Adrenal gland (tissue), 19 donors: ENCODE measurements around the gene NPTXR. TPM values are rescaled to one million over a fixed set of nuclear protein-coding genes. Genes with fewer than 3 reads are reported as not detected.

Experiments
- DNase-seq, 7 donors: peaks; one replicate each; pipeline ENCODE4 v3.0.0-alpha.2; 2019 to 2020
- H3K27ac ChIP-seq, 5 donors: fragments of 200-600 bp; sonication (generic) in 4 of 5; 1 replicate in 3 of 5; 2 replicates in 2 of 5; pipeline versions ENCODE4 v1.5.1 to v1.8.0; 2016 to 2020; ENCODE audit warnings: mild to moderate bottlenecking in 1 of 5
- H3K27me3 ChIP-seq: fragments of 200-600 bp; 2 replicates; pipeline ENCODE4 v1.8.0; 2021
- H3K36me3 ChIP-seq, 2 donors: fragments of 200-600 bp; replicated peaks in 1 of 2; 1 replicate in 1 of 2; 2 replicates in 1 of 2; pipeline versions ENCODE4 v1.5.1 to v1.8.0; 2018 to 2022
- H3K4me1 ChIP-seq, 2 donors: fragments of 200-600 bp; replicated peaks in 1 of 2; 1 replicate in 1 of 2; 2 replicates in 1 of 2; pipeline versions ENCODE4 v1.5.1 to v1.8.0; 2018 to 2021
- H3K4me3 ChIP-seq, 4 donors: fragments of 200-600 bp; sonication (generic) in 3 of 4; one replicate each; pipeline ENCODE4 v1.5.1; 2016 to 2018
- H3K9me3 ChIP-seq, 3 donors: fragments of 200-600 bp; sonication (generic) in 1 of 3; replicated peaks in 1 of 3; 1 replicate in 2 of 3; 2 replicates in 1 of 3; pipeline versions ENCODE4 v1.5.1 to v1.8.0; 2016 to 2021
- POLR2A ChIP-seq, 2 donors: fragments of 450-650 bp; IDR thresholded peaks; one replicate each; pipeline ENCODE4 v1.6.1; 2017; ENCODE audit warnings: antibody characterized with exemption in 2 of 2, mild to moderate bottlenecking in 2 of 2, moderate library complexity in 1 of 2
- WGBS, 4 donors: extraction: QIAGEN DNeasy Blood & Tissue Kit in 2 of 4; methylation state at CpG; one replicate each; pipeline versions ENCODE4 v1.1.5 to v1.1.7; 2013 to 2017; 5-methylcytosine and 5-hydroxymethylcytosine counted together
- intact Hi-C, 2 donors: fragments of 100-400 bp; cut with DNase I; formaldehyde crosslinking; loops; one replicate each; pipeline versions ENCODE4 v1.14.1 to v1.15.0; 2022 to 2023
- long read RNA-seq, 10 donors: library from polyadenylated mRNA in 3 of 10; unstranded in 2 of 10; stranded (forward) in 1 of 10; transcript quantifications; one replicate each; pipeline ENCODE4 v2.0.0 and lab custom pipeline, GENCODE V29; 2021 to 2026
- polyA plus RNA-seq, 3 donors: library from polyadenylated mRNA; stranded (reverse); fragments of 200-250 nt in 2 of 3; fragments of 350-450 nt in 1 of 3; fragmentation: Illumina TruSeq in 1 of 3; extraction: RNeasy Lipid Tissue Mini Kit (QIAGEN cat#74804) in 1 of 3; gene quantifications; one replicate each; pipeline ENCODE4 v1.2.3, GENCODE V29; 2013 to 2014
- total RNA-seq, 9 donors: library from RNA; depleted of rRNA in 4 of 9; stranded (reverse); fragments of >200 nt in 4 of 9; fragments of 120-200 nt in 1 of 9; fragmentation: NEBNext Ultra II Directional in 1 of 9; extraction: Animal tissue kit (Norgen Biotek cat#: 25700) in 1 of 9; gene quantifications; one replicate each; pipeline versions ENCODE4 v1.1.0 to v1.2.4, GENCODE V29; 2013 to 2023
- TF ChIP-seq, protein P1 (sequence below), 6 experiments: fragments of 450-650 bp in 4 of 6; fragments of 200-600 bp in 2 of 6; sonication (generic) in 1 of 6; IDR thresholded peaks; 1 replicate in 5 of 6; 2 replicates in 1 of 6; pipeline versions ENCODE4 v1.5.1 to v1.8.0; 2016 to 2021; ENCODE audit warnings: antibody characterized with exemption in 6 of 6, mild to moderate bottlenecking in 2 of 6, moderate library complexity in 1 of 6
- donor health status: healthy with polysubstance abuse.
- donor health status: Bipolar disorder and iron deficiency.
- donor health status: DM: yes; HTN: yes; CAD: no.
- donor health status: DM: no; HTN: no; CAD: no.
- donor health status: DM: no; HTN: no; CAD: no.
- donor health status: DM: yes; HTN: yes; CAD: no.

Gene NPTXR
- total RNA-seq (10 to 100 TPM in 7 of 9 donors, 1 to 10 TPM in 2; 1.2 to 26.9 (median 13.0) TPM), polyA plus RNA-seq (1 to 10 TPM; 3.4 to 4.7 (median 4.4) TPM)
- long read RNA-seq, donor 1: 0 reads
- long read RNA-seq, donor 2: 0 reads
- long read RNA-seq, donor 3: 0 reads
- long read RNA-seq, donor 4: 0 reads
- long read RNA-seq, donor 5, full-length matches to known transcripts: 1 of 7 reads
- long read RNA-seq, donor 5, partial matches to known transcripts: 0 of 7 reads
- long read RNA-seq, donor 5, other reads (novel, unspliced or antisense): 6 of 7 reads
- long read RNA-seq, donor 6, partial matches to known transcripts: 0 of 3 reads
- long read RNA-seq, donor 6, other reads (novel, unspliced or antisense): 3 of 3 reads
- long read RNA-seq, donor 7: 0 reads
- long read RNA-seq, donor 8, full-length matches to known transcripts: 2 of 2 reads
- long read RNA-seq, donor 8, partial matches to known transcripts: 0 of 2 reads
- long read RNA-seq, donor 8, other reads (novel, unspliced or antisense): 0 of 2 reads
- long read RNA-seq, donor 9, full-length matches to known transcripts: 1 of 1 reads
- long read RNA-seq, donor 9, partial matches to known transcripts: 0 of 1 reads
- long read RNA-seq, donor 9, other reads (novel, unspliced or antisense): 0 of 1 reads
- long read RNA-seq, donor 10: 0 reads

DNA sequence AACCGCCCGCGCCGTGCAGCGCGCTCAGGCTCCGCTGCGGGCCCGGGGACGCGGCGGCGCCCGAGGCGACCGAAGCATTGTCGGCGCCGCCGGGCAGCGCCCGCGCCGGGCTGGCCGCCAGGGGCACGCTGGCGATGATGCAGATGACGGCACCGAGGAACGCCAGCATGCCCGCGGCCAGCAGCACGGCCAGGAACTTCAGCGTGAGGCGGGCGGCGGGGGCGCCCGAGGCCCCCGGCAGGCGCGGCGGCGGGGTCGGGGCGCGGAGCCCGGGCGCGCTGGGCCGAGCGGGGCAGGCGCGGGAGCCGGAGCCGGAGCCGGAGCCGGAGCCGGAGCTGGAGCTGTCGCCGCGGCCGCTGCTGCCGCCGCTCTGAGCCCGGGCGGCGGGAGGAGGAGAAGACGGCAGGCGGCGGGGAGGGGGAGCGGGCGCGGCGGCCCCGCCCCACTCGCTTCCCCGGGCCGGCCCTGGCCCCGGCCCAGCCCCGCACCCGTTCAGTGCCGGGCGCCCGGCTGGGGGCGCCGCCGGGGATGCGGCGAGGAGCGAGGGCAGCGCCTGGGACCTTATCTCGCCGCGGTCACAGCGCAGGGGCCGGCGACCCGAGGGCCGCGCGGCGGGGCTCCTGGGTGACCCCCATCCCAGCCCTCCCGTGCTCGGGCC is at the start of gene NPTXR:
Gene NPTXR (minus strand): TSS at position 372 of the 658 bp plus-strand sequence.
- Histone ChIP-seq H3K27ac (peak within 1 kb of the TSS in 2 of 5 donors; percentile 52 to 88), H3K9me3 (no peaks in the 10 kb centered on the region), H3K4me3 (peak within 1 kb of the TSS in 1 of 4 donors; percentile 62), H3K4me1 (peaks cover 3 to 11% of the 10 kb centered on the region in 2 donors), H3K27me3 (no peaks in the 10 kb centered on the region), H3K36me3 (no peaks in the 10 kb centered on the region)
- intact Hi-C loops: loop anchor here (5.0 to 10.0 kb wide), 2 partner anchors 69 to 76 kb away; no protein-coding TSS in a partner anchor
- peak; percentile 51 to 75 (median 64) for DNase-seq
- WGBS, 4 donors: 0 to 1% methylated on average over 83 to 105 of the region's 105 CpGs; no CpG with 5 or more reads in 2 of the 4 donors
- TF ChIP-seq, protein P1, sequence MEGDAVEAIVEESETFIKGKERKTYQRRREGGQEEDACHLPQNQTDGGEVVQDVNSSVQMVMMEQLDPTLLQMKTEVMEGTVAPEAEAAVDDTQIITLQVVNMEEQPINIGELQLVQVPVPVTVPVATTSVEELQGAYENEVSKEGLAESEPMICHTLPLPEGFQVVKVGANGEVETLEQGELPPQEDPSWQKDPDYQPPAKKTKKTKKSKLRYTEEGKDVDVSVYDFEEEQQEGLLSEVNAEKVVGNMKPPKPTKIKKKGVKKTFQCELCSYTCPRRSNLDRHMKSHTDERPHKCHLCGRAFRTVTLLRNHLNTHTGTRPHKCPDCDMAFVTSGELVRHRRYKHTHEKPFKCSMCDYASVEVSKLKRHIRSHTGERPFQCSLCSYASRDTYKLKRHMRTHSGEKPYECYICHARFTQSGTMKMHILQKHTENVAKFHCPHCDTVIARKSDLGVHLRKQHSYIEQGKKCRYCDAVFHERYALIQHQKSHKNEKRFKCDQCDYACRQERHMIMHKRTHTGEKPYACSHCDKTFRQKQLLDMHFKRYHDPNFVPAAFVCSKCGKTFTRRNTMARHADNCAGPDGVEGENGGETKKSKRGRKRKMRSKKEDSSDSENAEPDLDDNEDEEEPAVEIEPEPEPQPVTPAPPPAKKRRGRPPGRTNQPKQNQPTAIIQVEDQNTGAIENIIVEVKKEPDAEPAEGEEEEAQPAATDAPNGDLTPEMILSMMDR (IDR thresholded peaks at IDR 0.05): no peak
- TF ChIP-seq POLR2A (IDR thresholded peaks at IDR 0.05): peak; percentile 68 to 77

DNA sequence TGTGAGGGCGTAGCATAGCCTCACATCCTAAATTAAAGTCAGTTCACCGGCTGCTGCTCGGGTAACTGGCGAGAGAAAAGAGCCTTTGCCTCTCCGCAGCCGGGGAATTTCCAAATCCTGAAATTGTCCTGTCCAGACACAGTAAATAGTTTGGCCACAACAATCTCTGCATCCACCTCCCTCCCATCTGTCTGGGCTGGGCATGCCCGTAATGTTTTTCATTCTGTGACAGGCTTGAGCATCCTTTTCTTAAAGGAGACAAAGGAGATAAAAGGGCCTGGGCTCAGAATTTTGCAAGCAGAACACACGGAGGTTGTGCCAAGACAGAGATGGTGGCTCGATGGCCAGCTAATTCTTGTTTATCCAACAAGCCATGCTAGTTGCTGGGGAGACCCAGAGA is 47.4 kb upstream of the NPTXR start:
- no peak overlapping the region for H3K27ac ChIP-seq
- H3K27me3 ChIP-seq: no peaks in the 10 kb centered on the region
- H3K9me3 ChIP-seq: no peaks in the 10 kb centered on the region
- DNase-seq: no peak
- 75 to 84% (median 83%) methylated on average over 9 of the region's 9 CpGs for WGBS, 4 donors
- intact Hi-C loops: no loop called here
- peaks cover 5 to 8% of the 10 kb centered on the region in 2 donors for H3K4me1 ChIP-seq
- TF ChIP-seq POLR2A (IDR thresholded peaks at IDR 0.05): no peak
- TF ChIP-seq, protein P1 (IDR thresholded peaks at IDR 0.05): no peak
- no peak overlapping the region for H3K4me3 ChIP-seq
- no peaks in the 10 kb centered on the region for H3K36me3 ChIP-seq

DNA sequence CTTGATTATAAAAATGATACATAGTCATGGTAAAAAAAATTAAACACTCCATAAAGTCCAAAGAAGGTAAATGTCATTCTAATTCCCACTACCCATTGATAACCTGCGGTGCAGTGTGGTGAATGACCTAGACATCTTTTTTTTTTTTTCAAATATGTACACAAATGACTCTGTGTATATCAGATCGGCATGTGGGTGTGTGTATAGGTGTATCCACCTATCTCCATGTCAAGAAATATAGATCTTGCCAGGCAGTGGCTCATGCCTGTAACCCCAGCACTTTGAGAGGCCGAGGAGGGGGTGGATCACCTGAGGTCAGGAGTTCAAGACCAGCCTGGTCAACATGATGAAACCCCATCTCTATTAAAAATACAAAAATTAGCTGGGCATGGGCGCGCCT is 46.5 kb upstream of the NPTXR start:
- H3K4me1 ChIP-seq: peaks cover 6 to 11% of the 10 kb centered on the region in 2 donors
- H3K27ac ChIP-seq: no peak overlapping the region
- 89 to 94% (median 92%) methylated on average over 5 of the region's 5 CpGs for WGBS, 4 donors
- DNase-seq: no peak
- TF ChIP-seq, protein P1 (IDR thresholded peaks at IDR 0.05): no peak
- no peak for TF ChIP-seq POLR2A (IDR thresholded peaks at IDR 0.05)
- no peak overlapping the region for H3K4me3 ChIP-seq
- no peaks in the 10 kb centered on the region for H3K9me3 ChIP-seq
- intact Hi-C loops: no loop called here
- H3K36me3 ChIP-seq: no peaks in the 10 kb centered on the region
- no peaks in the 10 kb centered on the region for H3K27me3 ChIP-seq

DNA sequence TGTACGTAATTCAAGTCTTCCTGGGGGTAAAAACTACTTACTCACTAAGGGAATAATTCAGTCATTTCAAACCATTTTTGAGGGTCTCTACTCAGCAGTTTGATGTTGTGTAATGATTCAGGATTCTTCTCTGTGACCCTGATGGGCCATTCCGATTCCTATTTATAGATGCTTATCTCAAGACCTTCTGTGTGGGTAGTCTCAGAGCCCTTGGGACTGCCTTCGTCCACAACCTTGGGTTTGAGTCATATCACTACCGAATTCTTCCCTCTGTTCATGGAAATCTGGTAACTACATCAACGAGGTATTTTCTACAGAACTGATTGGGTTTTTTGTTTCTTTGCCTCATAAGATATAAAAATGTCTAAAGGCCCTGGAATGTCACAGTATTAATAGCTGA is 42.5 kb upstream of the NPTXR start:
- Histone ChIP-seq H3K27me3 (no peaks in the 10 kb centered on the region), H3K9me3 (no peaks in the 10 kb centered on the region), H3K36me3 (no peaks in the 10 kb centered on the region), H3K4me1 (peaks cover 20 to 31% of the 10 kb centered on the region in 2 donors), H3K27ac (peak overlapping the region in 4 of 5 donors; percentile 24 to 73 (median 61)), H3K4me3 (no peak overlapping the region)
- TF ChIP-seq, protein P1 (IDR thresholded peaks at IDR 0.05): no peak
- TF ChIP-seq POLR2A (IDR thresholded peaks at IDR 0.05): peak in 1 of 2 donors; percentile 29
- 27 to 43% (median 39%) methylated on average over 5 of the region's 5 CpGs for WGBS, 4 donors
- intact Hi-C loops: no loop called here
- peak in 5 of 7 donors; percentile 55 to 73 (median 61) for DNase-seq
